Activated CD8-positive, alpha-beta memory T cell treated with anti-CD3 and anti-CD28 coated beads, Interleukin-2, amount 50 U/mL, for 48 hours (primary cell): ENCODE data around the gene ATP10B.
"Not testable (repeated sequence)": the region's sequence is repeated elsewhere in the genome, so short reads cannot be mapped to it uniquely, and the experiment has no call there.

ENCODE experiments used
- DNase-seq: peaks from one replicate; pipeline ENCODE4 v3.0.0-alpha.2; 2020

ATP10B gene, protein sequence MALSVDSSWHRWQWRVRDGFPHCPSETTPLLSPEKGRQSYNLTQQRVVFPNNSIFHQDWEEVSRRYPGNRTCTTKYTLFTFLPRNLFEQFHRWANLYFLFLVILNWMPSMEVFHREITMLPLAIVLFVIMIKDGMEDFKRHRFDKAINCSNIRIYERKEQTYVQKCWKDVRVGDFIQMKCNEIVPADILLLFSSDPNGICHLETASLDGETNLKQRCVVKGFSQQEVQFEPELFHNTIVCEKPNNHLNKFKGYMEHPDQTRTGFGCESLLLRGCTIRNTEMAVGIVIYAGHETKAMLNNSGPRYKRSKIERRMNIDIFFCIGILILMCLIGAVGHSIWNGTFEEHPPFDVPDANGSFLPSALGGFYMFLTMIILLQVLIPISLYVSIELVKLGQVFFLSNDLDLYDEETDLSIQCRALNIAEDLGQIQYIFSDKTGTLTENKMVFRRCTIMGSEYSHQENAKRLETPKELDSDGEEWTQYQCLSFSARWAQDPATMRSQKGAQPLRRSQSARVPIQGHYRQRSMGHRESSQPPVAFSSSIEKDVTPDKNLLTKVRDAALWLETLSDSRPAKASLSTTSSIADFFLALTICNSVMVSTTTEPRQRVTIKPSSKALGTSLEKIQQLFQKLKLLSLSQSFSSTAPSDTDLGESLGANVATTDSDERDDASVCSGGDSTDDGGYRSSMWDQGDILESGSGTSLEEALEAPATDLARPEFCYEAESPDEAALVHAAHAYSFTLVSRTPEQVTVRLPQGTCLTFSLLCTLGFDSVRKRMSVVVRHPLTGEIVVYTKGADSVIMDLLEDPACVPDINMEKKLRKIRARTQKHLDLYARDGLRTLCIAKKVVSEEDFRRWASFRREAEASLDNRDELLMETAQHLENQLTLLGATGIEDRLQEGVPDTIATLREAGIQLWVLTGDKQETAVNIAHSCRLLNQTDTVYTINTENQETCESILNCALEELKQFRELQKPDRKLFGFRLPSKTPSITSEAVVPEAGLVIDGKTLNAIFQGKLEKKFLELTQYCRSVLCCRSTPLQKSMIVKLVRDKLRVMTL (N-terminal part only)

DNA sequence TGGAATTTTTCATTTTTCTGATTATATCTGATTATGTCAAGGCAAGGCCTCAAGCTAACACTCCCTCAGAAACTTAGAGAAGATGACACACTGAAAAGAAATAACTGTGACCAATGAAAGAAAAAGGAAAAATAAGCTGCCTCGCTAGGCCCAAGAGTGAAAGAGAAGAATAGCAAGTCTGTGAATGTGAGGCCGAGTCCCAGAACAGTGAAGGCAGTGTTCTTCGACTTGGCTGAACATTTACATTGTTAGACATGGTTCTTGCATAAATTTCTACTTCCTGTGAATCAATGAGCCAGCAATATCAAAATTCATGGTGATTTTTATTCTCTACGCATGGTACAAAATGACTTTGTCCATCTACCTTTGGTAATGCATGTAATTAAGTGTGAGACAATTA, at the start of gene ATP10B:
ATP10B (minus strand) TSS at position 163 of the 400 bp plus-strand sequence. CDS start 164,137 bp downstream, outside the sequence.
- DNase-seq = no peak

DNA sequence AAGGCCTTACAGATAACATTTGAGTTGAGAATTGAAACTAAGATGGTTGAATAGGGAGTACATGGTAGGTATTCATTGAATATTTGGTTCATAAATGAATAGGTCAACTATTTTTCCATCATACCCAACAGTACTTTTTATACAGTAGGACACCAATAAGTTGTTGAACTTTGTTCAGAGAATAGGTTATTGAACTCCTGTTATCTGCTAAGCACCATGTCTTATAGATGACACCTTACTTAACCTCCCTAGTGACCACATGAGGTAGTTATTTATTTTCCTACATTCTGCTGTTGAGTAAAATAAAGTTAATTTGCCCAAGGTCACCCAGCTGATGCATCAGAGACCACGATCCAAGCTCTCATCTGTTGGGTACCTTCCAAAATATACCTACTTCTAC, 49.6 kb upstream of the ATP10B start:
- DNase-seq = no peak

DNA sequence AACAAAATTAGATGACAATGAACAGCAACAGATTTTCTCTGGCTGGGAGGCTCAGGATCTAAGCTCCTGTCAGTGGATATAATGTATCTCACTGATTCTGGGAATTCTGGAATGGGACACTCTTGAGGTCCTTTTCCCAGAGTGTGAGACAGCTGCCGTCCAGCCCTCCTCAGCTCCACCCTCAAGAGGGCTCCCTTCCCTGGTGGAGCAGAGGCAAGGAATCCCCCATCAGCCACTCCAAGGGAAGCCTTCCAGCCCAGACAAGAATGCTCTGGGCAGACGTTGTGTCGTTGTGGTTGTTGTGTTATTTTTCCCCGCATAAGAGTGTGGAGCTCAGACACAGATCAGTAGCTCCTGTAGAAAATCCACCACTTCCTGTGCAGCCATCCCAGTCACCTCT, 47.7 kb upstream of the ATP10B start:
- no peak for DNase-seq

DNA sequence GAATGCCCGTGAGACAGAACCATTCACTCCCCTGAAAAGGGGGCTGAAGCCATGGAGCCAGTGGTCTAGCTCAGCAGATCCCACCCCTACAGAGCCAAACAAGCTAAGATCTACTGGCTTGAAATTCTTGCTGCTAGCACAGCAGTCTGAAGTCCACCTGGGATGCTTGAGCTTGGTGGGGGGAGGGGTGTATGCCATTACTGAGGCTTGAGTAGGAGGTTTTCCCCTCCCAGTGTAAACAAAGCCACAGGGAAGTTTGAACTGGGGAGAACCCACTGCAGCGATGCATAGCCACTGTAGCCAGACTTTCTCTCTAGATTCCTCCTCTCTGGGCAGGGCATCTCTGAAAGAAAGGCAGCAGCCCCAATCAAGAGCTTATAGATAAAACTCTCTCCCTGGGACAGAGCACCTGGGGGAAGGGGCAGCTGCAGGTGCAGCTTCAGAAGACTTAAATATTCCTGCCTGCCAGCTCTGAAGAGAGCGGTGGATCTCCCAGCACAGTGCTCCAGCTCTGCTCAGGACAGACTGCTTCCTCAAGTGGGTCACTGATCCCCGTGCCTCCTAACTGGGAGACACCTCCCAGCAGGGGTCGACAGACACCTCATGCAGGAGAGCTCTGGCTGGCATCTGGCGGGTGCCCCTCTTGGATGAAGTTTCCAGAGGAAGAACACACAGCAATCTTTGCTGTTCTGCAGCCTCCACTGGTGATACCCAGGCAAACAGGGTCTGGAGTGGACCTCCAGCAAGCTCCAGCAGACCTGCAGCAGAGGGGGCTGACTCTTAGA, 41.4 kb upstream of the ATP10B start:
- DNase-seq = not testable (repeated sequence)

DNA sequence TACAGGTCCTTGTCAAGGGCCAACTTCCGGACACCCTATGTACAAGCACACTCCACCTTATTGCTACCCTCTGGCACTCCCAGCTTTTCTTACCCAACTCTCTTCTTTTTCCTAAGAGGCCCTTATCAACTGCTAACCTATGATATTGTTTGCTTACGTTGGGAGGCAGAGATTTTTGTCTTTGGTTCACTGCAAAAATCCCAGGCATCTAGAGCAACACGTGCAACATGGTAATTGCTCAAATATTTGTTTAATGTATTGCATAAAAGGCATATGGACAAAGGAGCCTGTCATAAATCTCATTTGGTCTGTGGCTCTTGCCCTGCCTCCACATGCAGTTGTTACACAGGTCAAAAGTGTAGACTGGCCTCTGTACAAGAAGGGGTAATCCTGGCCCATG, 35.8 kb upstream of the ATP10B start:
- no peak for DNase-seq

DNA sequence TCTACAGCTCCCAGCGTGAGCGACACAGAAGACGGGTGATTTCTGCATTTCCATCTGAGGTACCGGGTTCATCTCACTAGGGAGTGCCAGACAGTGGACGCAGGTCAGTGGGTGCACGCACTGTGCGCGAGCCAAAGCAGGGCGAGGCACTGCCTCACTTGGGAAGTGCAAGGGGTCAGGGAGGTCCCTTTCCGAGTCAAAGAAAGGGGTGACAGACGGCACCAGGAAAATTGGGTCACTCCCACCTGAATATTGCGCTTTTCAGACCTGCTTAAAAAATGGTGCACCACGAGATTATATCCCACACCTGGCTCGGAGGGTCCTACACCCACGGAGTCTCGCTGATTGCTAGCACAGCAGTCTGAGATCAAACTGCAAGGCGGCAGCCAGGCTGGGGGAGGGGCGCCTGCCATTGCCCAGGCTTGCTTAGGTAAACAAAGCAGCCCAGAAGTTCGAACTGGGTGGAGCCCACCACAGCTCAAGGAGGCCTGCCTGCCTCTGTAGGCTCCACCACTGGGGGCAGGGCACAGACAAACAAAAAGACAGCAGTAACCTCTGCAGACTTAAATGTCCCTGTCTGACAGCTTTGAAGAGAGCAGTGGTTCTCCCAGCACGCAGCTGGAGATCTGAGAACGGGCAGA, 21.7 kb upstream of the ATP10B start:
- DNase-seq = not testable (repeated sequence)

DNA sequence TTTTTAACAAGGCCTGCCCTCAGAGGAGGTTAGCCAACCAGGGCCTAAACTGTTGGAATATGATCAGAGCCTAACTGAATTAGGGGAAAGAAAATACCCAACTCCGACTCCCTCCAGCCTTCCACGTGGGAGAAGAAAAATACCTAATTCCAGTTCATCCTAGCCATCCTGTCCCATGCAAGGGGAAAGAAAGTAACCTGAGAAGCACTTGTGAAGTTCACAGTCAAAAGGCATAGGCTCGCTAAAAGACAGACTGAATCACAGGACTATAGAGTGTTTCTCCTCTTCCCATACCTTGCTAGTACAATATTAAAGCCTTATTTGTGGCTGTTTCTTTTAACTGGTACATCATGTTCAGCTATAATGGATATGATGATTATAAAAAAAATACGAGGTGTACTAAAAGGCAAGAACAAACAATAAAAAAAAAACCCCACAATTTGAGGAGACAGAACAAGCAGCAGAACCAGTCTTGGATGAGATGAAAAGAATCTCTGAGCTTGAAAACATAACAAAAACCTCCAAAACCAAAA, 18.0 kb upstream of the ATP10B start:
- DNase-seq = no peak

DNA sequence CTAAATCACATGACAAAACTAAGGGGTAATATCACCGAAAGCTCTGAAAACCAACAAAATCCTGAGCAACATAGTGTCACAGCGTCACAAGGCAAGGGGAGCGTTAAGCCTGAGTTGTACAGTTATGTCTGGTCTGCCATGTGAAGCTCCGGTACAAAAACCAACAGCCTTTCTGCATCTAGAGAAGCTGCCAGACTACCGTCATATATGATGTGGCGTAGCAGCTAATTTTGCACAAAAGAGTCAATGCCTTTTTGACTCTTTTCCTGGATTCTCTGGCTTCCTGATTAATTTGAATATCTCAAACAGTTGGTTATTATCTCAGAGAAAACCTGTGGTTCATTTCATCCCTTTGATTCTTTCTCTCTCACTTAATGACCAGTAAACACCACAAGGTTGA, 16.0 kb upstream of the ATP10B start:
- no peak for DNase-seq

DNA sequence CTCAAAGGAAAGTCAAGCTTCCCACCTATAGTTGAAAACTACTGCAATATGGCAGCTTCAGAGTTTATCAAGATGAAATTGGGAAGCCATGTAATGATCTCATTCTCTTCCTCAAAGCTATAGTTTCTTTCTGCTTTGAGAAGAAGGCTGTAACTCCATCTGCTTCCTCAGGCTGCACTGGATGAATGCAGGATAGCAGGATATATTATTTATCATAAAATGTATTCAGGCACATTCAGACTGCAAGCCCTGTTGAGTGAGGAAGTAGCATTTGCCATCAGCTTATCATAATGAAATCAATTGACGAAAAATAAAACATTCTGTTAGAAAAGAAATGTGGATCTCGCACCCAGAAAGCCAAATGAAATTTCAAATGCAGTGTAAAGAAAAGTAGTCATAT, 560 bp downstream of the ATP10B start:
- no peak for DNase-seq

DNA sequence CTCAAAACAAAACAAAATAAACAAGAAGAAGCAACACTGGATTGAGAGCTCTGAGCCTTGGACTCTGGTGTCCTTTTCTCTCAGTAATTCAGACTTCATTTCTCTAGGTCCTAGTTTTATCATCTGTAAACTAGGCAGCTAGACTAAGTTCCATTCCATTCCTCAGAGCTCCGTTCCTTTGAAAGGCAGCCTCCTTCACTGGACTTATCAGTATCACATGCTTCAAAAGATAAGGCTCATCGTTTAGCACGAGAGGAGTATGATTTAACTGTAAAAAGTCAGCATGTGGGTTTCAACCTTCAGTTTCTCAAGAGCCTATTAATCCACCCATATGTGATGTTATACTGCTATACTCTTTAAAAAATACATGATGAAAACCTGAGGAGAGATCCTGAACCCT, 1.6 kb downstream of the ATP10B start:
- no peak for DNase-seq

DNA sequence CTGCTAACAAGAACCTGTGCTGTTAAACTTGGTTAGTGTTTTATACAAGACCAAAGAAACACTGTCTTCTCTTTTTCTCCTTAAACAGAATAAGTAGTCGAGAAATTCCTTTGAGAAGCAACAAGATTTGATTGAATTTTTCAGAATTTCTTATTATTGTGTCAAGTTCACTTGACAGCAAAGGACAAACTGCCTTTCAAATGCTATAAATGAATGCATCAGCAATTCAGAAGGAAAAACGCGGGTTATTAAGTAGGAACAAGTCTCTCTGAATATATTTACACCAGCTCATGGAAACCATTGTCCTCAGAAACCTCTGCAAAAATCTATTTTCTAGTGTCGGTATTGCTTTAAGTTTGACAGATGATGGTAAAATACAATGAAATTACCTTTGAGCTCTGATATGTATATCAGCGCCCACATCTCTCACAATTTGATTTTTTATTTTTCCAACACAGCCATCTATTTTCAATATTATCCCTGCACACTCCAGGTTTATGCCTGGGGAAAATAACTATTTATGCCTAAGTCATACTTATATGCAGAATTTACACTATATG, 4.4 kb downstream of the ATP10B start:
- no peak for DNase-seq

DNA sequence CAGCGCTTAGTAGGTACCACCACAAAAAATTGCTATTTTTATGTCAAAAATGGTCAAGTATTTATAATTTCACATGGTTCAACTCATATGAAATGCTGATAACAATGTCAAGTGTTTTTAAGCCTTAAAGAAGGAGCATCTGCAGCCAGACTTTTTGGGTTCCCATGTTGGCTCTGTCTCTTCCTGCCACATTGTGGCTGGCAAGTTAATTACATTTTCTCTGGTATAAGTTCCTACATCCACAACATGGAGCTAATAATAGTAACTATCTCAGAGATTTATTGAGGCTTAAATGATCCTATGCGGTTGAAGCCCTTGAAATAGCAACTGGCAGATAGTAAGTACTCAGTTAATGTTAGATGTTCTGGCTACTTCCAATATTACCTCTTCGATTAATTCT, 5.4 kb downstream of the ATP10B start:
- no peak for DNase-seq

DNA sequence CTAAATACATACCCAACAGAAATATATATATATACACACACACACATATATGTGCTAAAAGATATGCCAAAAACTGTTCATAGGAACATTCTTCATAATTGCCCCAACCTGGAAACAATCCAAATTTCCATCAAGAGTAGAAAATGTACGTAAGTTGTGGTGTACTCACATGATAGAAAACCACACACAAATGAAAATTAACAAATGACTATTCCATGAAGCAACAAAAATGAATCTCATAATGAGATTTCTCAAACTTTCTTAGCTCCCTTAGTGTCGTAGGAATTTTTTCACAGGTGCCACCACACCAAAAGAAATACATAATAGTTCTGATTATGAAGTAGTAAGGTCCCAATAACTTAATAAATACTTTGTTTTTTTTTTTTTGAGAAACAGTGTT, 7.8 kb downstream of the ATP10B start:
- DNase-seq = no peak

DNA sequence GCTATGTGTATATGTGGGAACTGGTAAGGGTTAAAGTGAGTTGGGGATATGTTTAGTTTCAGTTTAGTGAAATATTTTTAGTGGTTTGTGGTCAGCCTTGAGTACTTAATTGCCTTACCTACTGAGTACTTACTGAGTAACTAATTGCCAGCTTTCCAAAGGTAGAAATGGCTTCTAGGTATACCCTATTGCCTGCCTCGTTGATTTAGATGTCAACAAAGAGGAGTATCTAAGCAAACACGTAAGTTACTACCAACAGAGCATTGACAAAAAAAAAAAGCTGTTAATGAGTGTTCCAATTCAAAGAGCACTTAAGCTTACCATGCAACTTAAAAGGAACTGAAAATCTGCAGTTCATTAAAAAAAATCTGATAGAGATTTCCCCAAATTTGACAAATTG, 8.8 kb downstream of the ATP10B start:
- DNase-seq = no peak

DNA sequence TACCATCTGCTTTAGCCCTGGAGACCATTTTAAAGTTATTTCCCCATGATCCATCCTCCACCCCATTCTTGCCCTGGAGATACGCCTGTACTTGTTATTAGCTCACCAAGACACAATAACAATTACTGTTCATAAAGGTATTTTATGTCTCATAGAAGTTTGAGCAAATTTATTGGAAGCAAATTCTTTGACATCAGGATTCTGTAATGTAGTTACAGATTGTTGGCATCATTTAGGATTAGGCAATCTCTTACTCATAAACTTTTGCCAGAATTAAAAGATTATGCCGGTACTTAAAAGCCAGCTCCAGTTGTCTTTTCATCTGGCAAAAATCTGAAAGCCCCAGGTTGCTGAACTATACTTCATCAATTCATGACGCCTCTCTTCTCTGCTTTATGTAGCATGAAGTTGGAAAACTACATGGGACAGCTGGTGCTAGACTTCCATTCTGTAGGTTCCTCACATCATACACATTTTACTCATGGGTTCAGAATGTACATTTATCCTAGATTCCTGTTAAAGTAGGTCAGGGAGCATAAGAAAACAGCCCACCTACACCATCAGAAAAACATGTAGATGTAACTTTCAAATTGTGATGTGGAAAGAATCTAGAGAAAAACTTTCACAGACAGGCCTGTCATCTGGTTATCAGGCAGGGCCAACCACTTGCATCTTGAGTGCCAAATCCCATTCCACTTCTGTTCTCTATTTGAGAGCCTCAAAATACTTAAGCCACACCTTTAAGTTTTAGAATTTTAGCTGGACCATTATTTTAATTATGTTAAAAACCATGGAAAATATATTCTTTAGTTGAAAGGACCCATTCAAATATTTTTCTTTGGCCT, 14.0 kb downstream of the ATP10B start:
- no peak for DNase-seq

DNA sequence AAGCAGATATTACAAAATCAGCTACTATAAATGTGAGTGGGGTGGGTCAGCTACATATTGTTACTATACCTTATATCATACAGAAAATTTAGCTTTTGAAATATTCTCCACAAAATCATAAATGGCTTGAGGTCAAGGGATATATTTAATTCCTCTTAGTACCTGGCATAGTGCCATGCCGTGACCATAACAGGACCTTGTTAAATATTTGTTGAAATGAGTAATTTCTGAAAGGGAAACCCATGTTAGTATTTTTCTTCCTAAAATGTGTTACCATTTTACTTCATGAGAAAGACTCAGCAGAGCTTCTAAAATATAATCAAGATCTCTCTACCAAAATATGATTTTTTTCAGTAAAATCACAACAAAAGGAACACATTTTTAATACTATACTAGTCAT, 14.8 kb downstream of the ATP10B start:
- DNase-seq = no peak

DNA sequence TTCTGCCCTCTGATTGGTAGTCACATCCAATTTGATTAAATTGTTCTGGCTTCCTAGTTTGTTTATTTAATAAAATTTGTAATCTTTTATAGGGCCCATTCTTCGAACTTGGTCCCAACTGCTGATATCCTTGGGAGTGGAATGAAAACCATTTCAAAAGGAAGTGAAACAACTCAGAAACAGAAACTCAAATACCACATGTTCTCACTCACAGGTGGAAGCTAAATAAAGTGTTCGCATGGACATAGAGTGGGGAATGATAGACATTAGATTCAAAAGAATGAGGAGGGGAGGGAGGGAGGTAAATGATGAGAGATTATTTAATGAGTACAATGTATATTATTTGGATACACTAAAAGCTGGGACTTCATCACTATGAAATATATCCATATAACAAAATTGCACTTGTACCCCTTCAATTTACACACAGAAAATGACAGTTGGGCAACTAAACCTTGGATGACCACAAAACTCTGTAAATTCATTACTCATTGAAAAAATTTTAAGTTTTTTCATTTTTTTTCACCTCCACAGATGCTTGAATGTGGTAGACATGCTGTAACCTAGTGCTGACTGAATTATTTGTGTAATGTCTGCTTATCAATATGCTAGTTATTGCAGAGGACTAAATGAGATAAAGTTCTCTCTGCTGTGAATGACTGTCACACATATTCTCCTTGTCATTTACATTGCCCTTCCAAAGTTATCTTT, 16.0 kb downstream of the ATP10B start:
- DNase-seq = no peak

DNA sequence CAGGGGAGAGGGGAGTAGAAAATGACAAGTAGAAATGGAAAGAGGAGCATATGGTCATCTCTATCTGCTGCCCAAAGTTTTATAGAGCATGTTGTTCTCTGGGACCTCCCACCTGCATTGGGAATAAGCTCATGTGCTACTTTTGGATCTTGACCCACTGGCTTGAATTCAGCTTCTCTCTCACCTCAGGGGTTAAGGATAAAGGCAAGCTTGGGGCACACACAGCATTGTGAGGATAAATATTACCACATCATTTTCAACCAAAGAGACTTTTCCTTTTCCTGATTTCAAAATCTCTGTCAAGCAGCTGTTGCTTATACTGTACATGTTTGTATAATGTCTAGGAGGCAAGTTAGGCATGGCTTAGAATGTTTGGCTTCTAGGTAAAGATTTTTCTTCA, 16.6 kb downstream of the ATP10B start:
- DNase-seq = no peak

DNA sequence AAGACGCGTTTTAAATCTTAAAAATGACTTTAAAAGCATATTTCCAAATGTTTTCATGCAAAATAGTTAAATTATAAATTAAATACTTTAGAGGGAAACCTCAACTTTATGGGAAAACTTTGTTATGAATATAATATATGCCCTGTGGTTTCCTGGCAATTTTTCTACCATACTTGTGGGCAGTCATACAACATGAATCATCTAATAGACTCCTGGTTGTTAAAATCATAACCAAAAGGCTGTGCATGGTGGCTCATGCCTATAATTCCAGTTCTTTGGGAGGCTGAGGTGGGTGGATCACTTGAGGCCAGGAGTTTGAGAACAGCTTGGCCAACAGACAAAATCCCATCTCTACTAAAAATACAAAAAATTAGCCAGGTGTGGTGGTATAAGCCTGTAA, 18.2 kb downstream of the ATP10B start:
- DNase-seq = no peak

DNA sequence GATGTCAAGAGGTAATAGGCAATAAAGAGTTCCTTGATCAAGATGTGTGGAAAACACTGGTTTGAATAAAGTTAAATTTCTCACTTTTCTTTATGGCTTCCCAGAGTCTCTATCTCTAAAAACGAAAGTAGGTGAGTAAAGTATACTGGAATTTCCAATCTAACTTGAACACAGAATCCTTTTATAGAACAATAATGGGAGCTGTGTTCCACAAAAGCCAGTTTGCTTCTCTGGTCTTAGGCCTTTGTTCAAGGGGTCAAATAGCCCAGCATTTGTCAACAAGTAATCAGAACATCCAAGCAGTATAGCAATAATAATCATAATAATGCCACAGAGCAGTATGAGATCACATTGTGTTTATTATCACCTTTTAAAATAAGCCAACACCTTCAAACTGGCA, 20.2 kb downstream of the ATP10B start:
- no peak for DNase-seq
